A172 (cell line): ENCODE results near the gene ZNF135. TPM values are rescaled to one million over a fixed set of nuclear protein-coding genes. Genes with fewer than 3 reads are reported as not detected.

Experiments used
- DNase-seq: peaks from one replicate; pipeline ENCODE4 v3.0.0-alpha.2; 2015; ENCODE audit warnings: low spot score
- total RNA-seq: library from RNA; depleted of rRNA; stranded (reverse); fragments of >200 nt; shearing (Covaris generic); gene quantifications from 2 replicates; pipeline ENCODE4 v1.2.3, GENCODE V29; 2014

Gene ZNF135
- total RNA-seq, 1 experiment from 2014 or later = not detected

GRCh38 chr19:58046856-58047255 is 12.2 kb upstream of the ZNF135 start:
- DNase-seq = no peak

DNA sequence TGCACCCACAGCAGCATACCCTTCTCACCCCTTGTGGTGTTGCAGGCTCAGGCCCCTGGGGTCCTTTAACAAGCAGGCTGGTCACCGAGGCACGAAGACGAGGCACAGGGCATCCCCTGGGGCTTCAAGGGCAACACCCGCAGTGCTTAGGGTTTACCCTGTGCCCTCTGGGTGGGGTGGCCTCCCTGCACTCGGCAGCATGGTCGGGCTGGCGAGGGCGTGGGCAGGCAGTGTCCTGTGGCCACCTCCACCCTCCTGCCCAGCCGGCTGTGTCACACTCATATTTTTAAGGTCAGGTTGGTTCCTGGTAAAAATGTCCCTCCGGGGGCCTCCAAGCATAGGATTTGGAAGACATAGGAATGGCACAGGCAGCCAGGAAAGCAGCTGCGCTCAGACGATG is 11.4 kb upstream of the ZNF135 start:
- no peak for DNase-seq

DNA sequence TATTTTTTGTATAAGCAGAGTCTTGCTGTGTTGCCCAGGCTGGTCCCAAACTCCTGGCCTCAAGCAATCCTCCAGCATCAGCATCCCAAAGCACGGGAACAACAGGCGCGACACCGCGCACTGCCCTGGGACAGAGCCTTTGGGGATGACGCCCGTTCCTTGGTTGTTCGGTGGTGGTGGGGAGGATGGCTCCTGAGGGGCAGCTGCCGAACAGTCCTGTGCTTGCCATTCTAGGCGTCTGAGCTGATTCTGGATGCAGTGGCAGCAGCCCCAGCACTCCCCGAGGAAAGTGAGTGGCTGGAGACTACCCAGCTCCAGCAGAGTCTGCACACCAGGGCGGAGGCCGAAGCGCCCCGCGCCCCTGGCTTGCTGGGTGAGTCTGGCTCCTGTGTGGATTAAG is 6.8 kb upstream of the ZNF135 start:
- DNase-seq = no peak

- DNase-seq = no peak
These were observed 5.5 kb upstream of the ZNF135 start for GRCh38 chr19:58053480-58054156.

DNA sequence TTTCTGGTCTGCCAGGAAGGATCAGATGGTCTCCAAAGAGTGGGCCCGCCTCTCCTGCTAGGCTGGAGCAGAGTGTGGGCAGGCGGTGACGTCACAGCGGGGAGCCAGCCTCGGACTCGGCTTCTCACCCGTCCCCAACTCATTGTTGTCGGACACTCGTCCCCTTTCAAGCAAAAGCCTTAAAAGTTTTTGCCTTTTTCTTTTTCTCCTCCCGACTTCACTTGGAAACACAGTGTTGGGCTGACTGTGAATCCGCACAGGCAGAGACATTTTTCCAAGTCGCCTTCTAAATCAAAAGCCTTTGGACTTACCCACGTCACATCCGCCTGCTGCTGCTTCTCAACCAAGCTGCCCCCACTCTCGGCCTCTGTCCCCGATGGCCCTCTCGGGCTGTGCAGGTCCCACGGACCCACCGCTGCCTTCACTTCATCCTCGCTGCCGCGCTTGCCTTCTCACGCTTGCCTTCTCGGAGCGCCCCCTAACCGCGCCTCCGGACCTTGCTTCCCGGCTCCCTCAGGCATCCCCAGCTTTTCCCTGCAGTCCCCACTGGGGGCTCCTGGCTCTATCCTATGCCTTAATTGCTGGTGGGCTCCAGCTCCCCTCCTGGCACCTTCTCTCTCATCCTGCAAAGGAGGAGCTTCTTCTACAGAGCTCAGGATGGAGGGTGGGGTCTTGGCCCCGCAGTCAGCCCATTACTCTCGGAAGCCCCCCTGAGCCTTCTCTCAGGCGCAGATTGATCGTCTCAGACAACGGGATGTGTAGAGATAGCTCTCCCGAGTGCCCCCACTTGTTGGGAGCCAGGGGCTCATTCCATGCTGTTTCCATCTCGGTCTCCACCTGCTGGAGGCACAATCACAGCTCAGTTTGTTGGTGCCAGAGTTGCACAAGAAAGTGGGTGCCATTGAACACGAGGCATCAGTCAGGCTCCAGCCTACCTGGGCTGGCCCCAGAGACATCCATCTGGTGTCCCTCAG is 3.9 kb upstream of the ZNF135 start:
- DNase-seq = no peak

DNA sequence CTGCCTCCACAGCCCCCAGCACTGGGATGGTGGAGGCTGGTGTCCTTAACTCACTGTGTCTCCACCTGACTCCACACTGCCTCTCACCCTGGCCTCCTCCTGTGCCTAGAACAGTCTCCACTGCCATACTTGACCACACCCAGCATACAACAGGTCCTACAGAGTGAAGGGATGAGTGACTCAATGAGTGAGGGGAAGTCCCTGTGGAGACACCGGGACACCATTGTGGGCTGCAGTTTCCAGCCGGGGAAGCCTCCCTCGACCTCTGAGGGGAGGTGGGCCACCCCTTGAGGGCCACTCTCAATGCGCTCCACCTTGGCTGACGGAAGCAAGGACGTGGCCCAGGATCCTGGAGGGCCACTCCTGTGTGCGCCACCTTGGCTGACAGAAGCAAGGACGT is 2.8 kb upstream of the ZNF135 start:
- no peak for DNase-seq

GRCh38 chr19:58056861-58057260 is 2.2 kb upstream of the ZNF135 start:
- no peak for DNase-seq

DNA sequence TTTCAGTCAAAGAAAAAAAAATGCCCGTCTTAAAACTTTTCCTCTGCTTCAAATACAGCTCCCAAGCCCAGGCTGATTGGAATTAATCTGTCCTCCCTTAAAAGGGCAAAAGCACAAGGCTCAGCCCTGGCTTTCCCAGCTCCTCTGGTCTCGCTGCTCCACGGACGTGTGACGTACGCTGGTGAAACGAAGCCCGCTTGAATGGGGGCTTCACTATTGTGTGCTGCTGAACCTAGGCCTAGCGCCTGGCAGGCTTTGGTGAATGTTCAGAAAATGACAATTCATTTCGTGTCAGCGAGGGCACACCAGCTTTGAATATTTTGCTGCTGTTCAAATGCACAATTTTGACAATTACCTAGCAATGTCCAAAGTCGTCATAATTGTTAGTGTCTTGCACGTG is 615 bp upstream of the ZNF135 start:
- no peak for DNase-seq

DNA sequence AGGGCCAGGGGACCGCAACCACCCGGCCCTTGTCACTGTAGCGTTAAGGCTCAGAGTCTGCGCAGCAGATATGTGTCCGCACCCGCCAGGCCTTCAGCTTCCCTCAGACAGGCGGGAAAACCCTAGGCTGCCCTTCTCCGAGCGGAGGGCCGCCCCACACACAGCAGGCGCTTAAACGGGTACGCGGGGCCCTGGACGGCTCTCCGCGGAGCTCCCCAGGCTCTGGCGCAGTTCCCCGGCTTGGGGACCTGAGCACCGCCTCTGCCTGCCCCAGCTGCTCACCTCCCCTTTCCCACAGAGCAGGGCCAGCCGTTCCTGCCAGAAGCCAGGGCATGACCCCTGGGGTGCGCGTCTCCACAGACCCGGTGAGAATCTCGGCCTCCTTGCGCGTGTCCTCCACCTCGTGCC is 593 bp downstream of the ZNF135 start:
- no peak for DNase-seq

DNA sequence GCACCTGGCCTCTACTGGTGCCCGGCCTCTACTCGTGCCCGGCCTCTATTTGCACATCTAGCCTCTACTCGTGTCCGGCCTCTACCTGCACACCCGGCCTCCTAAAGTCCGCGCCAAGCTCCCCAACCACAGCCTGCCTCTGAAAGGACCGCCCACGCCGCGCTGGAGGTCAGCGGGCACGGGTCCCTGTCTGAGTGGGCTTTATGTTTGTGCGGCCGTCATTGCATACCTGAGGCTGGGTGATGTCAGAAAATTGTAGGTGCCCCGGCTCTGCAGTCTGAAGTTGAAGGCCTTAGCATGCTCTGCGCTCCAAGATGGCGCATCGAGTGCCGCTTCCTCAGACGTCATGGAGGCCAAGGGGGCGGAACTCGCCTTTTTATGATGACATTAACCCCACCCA is 1.1 kb downstream of the ZNF135 start:
- no peak for DNase-seq

DNA sequence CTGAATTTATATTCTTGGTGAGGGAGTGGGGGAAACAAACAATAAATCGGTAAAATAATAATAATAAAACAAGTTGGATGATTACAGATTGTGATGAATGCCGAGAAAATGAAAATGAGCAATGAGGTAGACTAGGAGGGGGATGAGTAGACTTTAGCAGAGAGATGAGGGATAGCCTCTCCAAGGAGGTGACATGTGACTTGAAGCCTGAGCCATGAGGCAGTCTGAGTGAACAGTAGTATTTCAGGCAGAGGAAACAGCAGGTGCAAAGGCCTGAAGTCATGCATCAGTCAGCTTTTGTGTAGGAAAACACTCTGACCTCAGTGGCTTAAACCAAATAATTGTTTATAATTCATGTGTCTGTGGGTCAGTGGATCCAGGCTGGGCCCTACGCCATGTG is 4.6 kb downstream of the ZNF135 start:
- DNase-seq = no peak

- no peak for DNase-seq
These were observed 8.3 kb downstream of the ZNF135 start for GRCh38 chr19:58067240-58067912.

GRCh38 chr19:58079792-58080191 is 20.7 kb downstream of the ZNF135 start:
- no peak for DNase-seq

DNA sequence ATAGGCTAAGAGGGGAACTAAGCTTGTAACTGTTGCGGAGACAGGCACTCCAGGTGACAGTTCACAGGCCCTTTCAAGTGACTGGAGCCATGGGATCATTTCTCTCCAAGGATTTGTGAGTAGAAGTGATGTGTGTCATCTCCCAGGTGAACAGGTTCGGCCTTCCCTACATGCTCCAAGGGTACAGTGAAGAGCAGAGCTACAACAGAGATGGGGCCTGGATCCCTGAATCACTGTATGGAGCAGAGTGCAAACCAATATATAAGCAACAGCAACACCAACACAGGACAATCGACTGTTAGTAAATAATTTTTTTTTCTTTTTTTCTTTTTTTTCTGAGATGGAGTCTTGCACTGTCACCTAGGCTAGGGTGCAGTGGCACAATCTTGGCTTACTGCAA is 23.9 kb downstream of the ZNF135 start:
- no peak for DNase-seq

- no peak for DNase-seq
These were observed 25.7 kb downstream of the ZNF135 start for GRCh38 chr19:58084596-58085347.

DNA sequence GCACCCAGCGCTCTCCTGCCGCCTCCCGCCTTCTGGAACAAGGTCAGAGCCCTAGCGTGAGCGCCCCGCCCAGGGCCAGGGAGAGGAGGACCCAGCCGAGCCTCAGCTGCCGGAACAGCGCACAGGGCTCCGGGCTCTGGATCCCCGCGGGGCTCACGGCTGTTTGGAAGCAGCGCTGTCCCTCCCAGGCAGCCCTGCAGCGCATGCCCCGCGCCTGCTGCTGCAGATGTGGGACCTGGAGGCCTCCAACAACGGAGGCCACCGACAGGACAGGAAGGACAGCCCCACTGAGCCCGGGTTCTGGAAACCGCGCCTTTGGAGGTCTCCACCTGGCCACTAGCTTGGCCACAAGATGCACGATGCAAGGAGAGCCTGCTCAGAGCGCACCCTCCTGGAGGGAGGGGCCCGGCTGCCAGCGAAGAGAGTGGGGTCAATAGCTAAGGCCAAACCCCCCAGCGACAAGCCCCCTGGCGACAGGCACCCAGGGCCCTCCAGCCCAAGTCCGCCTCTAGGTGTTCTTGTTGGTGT is 26.3 kb downstream of the ZNF135 start:
- no peak for DNase-seq

GRCh38 chr19:58086825-58087710 is 28.0 kb downstream of the ZNF135 start:
- no peak for DNase-seq

- DNase-seq = no peak
These were observed 29.5 kb downstream of the ZNF135 start for GRCh38 chr19:58088521-58089052.

GRCh38 chr19:58089846-58090245 is 30.8 kb downstream of the ZNF135 start:
- no peak for DNase-seq
